Hepatocyte (in vitro differentiated cells): ENCODE data around the gene SLC12A6. TPM values are rescaled to one million over a fixed set of nuclear protein-coding genes. Genes with fewer than 3 reads are reported as not detected.

Experiments
- DNase-seq: peaks from one replicate; pipeline ENCODE4 v3.0.0-alpha.2; 2016; ENCODE audit warnings: low spot score
- H2AFZ ChIP-seq: fragments of 200-600 bp; sonication (generic); 2 replicates; pipeline ENCODE4 v1.6.0; 2016; ENCODE audit warnings: antibody characterized with exemption, mild to moderate bottlenecking
- H3K27ac ChIP-seq: fragments of 200-600 bp; sonication (generic); 2 replicates; pipeline ENCODE4 v1.5.1; 2016; ENCODE audit warnings: mild to moderate bottlenecking
- H3K27me3 ChIP-seq: fragments of 200-600 bp; sonication (generic); 2 replicates; pipeline ENCODE4 v1.6.1; 2016
- H3K36me3 ChIP-seq: fragments of 200-600 bp; sonication (generic); replicated peaks from 2 replicates; pipeline ENCODE4 v1.5.1; 2016; ENCODE audit warnings: low read depth; ENCODE audit not compliant: insufficient read depth
- H3K4me1 ChIP-seq: fragments of 200-600 bp; sonication (generic); 2 replicates; pipeline ENCODE4 v1.5.1; 2016; ENCODE audit warnings: mild to moderate bottlenecking, moderate library complexity; ENCODE audit not compliant: insufficient read depth
- H3K4me2 ChIP-seq: fragments of 200-600 bp; sonication (generic); 2 replicates; pipeline ENCODE4 v1.6.0; 2016
- H3K4me3 ChIP-seq: fragments of 200-600 bp; sonication (generic); 2 replicates; pipeline ENCODE4 v1.5.1; 2016; ENCODE audit warnings: mild to moderate bottlenecking
- H3K79me2 ChIP-seq: fragments of 200-600 bp; sonication (generic); 2 replicates; pipeline ENCODE4 v1.6.0; 2017; ENCODE audit warnings: mild to moderate bottlenecking
- H3K9me2 ChIP-seq: fragments of 200-600 bp; sonication (generic); replicated peaks from 2 replicates; pipeline ENCODE4 v1.6.0; 2017; ENCODE audit warnings: mild to moderate bottlenecking; ENCODE audit not compliant: insufficient read depth
- H3K9me3 ChIP-seq: fragments of 200-600 bp; sonication (generic); 2 replicates; pipeline ENCODE4 v1.5.1; 2016; ENCODE audit warnings: low read depth, mild to moderate bottlenecking
- H4K20me1 ChIP-seq: fragments of 200-600 bp; sonication (generic); 2 replicates; pipeline ENCODE4 v1.6.0; 2016; ENCODE audit warnings: mild to moderate bottlenecking; ENCODE audit not compliant: insufficient read depth, poor library complexity, severe bottlenecking
- CTCF ChIP-seq: fragments of 200-600 bp; sonication (generic); IDR thresholded peaks from 2 replicates; pipeline ENCODE4 v1.5.1; 2016; ENCODE audit warnings: antibody characterized with exemption, mild to moderate bottlenecking; ENCODE audit not compliant: poor library complexity
- EZH2 ChIP-seq: fragments of 200-600 bp; sonication (generic); IDR thresholded peaks from 2 replicates; pipeline ENCODE4 v1.6.1; 2016; ENCODE audit warnings: antibody characterized with exemption, mild to moderate bottlenecking, borderline replicate concordance
- EZH2phosphoT487 ChIP-seq: fragments of 200-600 bp; sonication (generic); IDR thresholded peaks from one replicate; pipeline ENCODE4 v1.6.1; 2018; ENCODE audit warnings: antibody characterized with exemption, mild to moderate bottlenecking, low read depth, moderate library complexity; ENCODE audit not compliant: unreplicated experiment, severe bottlenecking
- WGBS: methylation state at CpG from one replicate; pipeline ENCODE4 v1.1.6; 2016; ENCODE audit warnings: low lambda C conversion rate; ENCODE audit errors: missing lambda C conversion rate; 5-methylcytosine and 5-hydroxymethylcytosine counted together
- polyA plus RNA-seq: library from polyadenylated mRNA; unstranded; fragments of >200 nt; fragmentation: Nextera tagmentation; extraction: Ambion mirVana; gene quantifications from 2 replicates; pipeline ENCODE4 v1.2.1, GENCODE V29; 2016
- total RNA-seq: library from RNA; depleted of rRNA; stranded (reverse); fragments of >200 nt; gene quantifications from 2 replicates; pipeline ENCODE4 v1.2.3, GENCODE V29; 2014

Gene SLC12A6
- total and polyA plus RNA-seq, 2 experiments from 2014 or later: 7.4 to 13.1 TPM

DNA sequence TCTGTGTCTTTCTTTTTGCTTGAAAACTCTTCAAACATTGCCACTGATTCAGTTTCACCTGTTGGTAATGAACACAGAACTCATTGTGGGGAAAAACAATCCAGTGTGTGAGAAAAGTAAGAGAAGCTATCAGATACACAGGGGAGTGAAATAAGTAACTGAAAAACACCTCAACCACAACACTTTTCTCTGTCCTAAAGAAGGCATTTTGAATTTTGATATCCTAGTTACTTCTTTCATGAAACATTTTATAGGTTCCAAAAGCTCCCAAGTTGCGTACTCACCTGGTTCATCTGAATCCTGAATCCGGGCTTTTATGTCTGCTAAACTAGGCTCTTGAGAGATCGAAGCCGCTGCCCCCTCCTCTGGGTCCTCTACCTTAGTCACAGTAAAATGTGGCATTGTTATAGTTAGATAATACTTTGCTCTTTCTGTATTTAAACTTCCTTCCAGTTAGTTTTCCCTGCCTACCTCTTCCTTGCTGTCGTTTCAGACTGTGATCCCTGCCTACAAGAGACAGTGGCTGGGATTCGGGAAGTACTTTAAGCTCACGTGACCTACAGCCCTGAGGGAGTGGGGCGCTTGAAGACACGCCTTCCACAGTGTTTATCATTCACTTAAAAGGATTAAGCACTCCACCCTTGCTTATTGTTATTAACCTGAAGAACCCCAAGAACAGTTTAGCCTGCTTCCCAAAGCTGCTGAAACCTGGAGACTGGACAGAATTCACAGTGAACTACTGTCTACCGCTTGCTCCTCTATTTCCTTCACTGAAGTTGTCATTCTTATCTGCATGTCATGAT lies 19.1 kb downstream of the SLC12A6 start:
- H3K27ac ChIP-seq: peak overlapping the region; percentile 64
- H4K20me1 ChIP-seq: no peaks in the 10 kb centered on the region
- H3K79me2 ChIP-seq: peaks cover 20% of the 10 kb centered on the region
- H3K9me3 ChIP-seq: no peaks in the 10 kb centered on the region
- H3K4me1 ChIP-seq: no peaks in the 10 kb centered on the region
- DNase-seq: peak; percentile 82
- no peaks in the 10 kb centered on the region for H3K9me2 ChIP-seq
- peak overlapping the region; percentile 59 for H3K4me3 ChIP-seq
- peak overlapping the region; percentile 72 for H2AFZ ChIP-seq
- peak overlapping the region; percentile 79 for H3K4me2 ChIP-seq
- WGBS: 7% methylated on average over 10 of the region's 10 CpGs
- no peaks in the 10 kb centered on the region for H3K36me3 ChIP-seq
- no peak for TF ChIP-seq CTCF
- TF ChIP-seq EZH2: no peak
- no peak for TF ChIP-seq EZH2phosphoT487
- H3K27me3 ChIP-seq: no peaks in the 10 kb centered on the region

- 93% methylated on average over 3 of the region's 3 CpGs for WGBS
- no peaks in the 10 kb centered on the region for H3K4me1 ChIP-seq
- peaks cover 20% of the 10 kb centered on the region for H3K79me2 ChIP-seq
- no peaks in the 10 kb centered on the region for H3K27me3 ChIP-seq
- no peaks in the 10 kb centered on the region for H3K36me3 ChIP-seq
- H3K9me3 ChIP-seq: no peaks in the 10 kb centered on the region
- no peak for DNase-seq
- H3K9me2 ChIP-seq: no peaks in the 10 kb centered on the region
- TF ChIP-seq EZH2phosphoT487 (no peak), CTCF (no peak), EZH2 (no peak)
- no peaks in the 10 kb centered on the region for H4K20me1 ChIP-seq
- H2AFZ ChIP-seq: no peak overlapping the region
- H3K4me3 ChIP-seq: no peak overlapping the region
- no peak overlapping the region for H3K4me2 ChIP-seq
- no peak overlapping the region for H3K27ac ChIP-seq
Measured at GRCh38 chr15:34314491-34315490, 22.8 kb downstream of the SLC12A6 start.

DNA sequence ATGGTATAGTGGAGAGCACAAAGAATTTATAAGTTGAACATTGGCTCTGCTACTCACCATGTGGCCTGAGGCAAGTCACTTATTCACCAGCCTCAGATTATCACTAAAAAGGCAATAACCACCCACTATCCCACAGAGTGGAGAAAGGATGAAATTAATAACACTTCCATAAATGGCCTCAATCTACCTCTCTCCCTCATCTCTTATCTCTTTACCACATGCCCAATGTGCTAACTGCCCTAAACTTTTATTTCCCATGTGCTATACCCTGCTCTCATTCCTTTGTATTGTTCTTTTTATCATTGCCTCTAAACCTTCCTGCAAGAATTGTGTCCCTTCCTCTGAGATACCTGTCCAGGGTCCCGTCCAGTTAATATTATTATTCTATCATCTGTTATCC lies 26.0 kb downstream of the SLC12A6 start:
- no peak for TF ChIP-seq EZH2phosphoT487
- no peak for TF ChIP-seq CTCF
- no peak for TF ChIP-seq EZH2
- Histone ChIP-seq H3K27ac (no peak overlapping the region), H3K4me1 (no peaks in the 10 kb centered on the region), H3K9me3 (no peaks in the 10 kb centered on the region), H3K4me2 (no peak overlapping the region), H3K27me3 (no peaks in the 10 kb centered on the region), H3K79me2 (peaks cover 14% of the 10 kb centered on the region), H3K4me3 (no peak overlapping the region), H3K9me2 (no peaks in the 10 kb centered on the region), H4K20me1 (no peaks in the 10 kb centered on the region), H2AFZ (no peak overlapping the region), H3K36me3 (no peaks in the 10 kb centered on the region)
- DNase-seq: no peak
- WGBS: 75% methylated on average over 1 of the region's 1 CpG
